Stimulated activated CD4-positive, alpha-beta T cell treated with anti-CD3 and anti-CD28 coated beads, Interleukin-2, amount 100 ng/mL, for 4 hours (primary cell): ENCODE measurements around the gene TXNDC12.

ENCODE experiments used
- DNase-seq: peaks from one replicate; pipeline ENCODE4 v3.0.0-alpha.2; 2020; ENCODE audit warnings: low read depth

Gene TXNDC12

DNA sequence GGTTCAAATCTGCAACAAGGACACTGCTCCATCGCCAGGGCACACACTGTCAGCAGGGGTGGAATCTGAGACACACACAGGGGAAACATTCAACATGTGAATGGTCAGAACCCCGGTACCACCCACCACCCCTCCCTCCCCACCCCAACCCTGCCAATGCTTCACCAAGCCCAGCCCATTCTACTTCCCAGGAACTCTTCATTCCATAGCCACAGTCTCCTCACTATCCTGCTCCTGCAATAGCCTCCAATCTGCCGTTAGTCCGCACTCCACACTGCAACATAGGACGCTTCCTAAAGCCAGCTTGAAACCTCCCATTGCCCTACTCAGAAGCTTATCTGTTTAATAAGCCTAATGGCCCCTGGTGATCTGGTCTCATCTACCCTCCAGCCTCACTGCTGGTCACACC is 57.0 kb downstream of the TXNDC12 start:
- DNase-seq: no peak

DNA sequence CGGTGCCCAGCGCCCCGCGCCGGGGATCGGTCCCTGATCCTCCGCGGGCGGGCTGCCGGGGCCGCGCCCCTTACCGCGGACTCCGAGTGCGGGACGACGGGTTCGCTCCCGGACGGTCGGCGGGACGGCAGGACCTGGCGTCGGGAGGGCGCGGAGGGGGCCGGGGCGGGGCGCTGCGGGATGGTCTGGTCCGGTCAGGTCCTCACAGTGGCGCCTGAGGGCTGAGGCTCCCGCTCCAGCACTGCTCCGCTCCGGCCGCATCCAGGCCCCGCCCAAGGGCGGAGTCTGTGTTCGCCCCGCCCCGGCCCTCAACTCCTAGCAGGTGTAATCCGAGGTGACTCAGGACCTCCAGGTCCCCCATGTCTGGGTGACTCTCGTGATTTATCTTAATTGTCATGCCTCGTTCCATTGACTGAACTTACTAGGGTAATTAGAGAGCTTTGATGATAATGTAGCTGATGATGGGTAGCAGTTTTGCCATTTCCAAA is 64.5 kb downstream of the TXNDC12 start, which contains the start of gene RAB3B:
Gene RAB3B, minus strand, starts transcription at position 223 of the 488 bp plus-strand sequence. CDS start 13,583 bp downstream, outside the sequence.
- DNase-seq: peak; percentile 84

DNA sequence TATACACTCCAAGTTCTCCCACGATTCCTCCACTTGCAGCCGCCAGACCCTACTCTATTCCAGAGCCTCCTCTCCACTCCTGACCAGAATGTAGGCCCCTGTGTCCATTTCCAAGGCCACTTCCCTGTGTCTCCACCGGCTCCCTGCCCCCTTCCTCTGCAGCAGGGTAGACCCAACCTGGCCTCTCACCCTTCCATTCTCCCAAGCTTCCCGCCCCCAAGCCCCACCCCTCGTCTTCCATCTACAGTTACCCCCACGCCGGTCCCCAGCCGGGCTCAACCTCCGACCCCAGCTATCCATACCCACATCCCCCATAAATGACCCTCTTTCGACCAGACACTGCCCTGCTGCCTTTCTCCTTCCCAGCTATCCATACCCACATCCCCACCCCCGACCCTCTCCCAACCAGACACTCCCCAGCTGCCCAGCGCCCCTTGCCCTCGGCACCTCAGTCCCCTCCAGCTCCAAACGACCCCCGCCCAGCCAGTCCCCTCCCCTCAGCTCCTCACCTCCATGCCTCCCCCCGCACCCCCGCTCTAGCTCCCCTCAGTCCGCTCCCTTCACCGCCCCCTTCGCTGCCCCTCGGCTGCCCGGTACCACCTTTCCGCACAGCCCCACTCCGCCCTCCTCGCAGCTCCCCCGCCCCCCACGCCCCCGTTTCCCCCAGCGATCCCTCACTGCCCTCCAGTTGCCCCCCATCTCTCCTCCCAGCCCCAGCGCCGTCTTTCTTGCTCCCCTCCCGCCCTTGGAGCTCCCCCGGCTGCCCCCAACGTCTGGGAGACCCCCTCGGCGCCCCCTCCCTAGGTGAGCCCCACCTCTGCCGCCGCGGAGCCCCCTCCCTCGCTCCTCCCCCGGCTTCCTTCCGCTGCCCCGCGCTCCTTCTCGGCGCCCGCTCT is 65.2 kb downstream of the TXNDC12 start:
- no peak for DNase-seq

DNA sequence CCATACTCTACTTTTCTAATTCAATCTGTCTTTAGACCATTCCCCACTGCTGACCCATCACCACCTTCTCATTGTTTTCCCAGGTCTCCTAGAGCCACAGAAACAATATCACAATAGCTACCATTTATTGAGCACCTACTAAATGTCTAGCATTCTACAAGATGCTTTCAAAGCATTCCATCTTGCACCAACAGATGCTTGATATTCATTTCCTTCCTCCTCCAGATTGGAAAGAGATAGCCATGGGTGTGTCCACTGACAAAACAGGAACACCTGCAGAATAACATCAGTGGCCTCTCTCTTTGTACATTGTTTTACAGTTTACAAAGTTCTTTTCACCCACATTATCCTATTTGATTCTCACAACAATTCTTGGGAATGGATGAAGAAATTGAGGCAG is 66.7 kb downstream of the TXNDC12 start:
- no peak for DNase-seq

DNA sequence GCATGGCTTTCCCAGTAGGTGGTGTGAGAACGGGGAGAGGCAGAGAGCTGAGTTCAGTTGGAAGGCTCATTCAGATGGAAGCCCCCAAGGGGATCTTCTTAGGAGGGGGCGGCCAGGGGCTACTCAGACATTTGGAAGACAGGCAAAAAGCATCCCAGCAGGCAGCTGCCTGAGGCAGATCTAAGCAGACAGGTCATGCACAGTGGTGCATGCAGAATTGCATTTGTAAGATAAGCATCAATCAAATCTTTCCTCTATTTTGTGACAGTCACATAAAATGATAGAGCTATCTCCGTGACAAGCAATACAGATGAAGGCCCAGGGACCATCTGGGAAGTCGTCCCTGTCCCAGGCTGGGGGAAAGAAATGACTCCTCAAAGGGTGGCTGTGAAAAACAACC is 68.3 kb downstream of the TXNDC12 start:
- no peak for DNase-seq

DNA sequence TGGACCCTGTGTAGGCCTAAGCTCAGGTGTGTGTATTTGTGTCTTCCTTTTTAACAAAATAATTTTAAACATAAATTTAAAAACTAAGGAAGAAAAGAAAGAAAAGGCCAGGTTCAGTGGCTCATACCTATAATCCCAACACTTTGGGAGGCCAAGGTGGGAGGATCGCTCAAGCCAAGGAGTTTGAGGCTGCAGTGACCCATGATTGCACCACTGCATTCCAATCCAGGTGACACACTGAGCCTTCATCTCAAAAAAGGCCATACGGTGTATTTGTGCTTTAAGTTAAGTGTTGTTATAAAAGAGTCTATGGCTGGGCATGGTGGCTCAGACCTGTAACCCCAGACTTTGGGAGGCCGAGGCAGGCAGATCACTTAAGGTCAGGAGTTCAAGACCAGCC is 72.8 kb downstream of the TXNDC12 start:
- DNase-seq: no peak

DNA sequence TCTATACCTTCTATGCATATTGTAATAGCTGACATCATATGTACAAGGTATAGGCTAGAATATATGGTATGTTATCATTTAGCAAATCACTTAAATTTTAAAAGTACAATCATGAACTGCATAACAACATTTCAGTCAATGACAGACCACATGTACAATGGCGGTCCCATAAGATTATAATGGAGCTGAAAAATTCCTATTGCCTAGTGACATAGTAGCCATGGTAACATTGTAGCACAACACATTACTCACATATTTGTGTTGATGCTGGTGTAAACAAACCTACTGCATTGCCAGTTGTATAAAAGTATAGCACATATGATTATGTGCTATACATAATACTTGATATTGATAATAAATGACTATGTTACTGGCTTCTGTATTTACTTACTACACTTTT is 73.4 kb downstream of the TXNDC12 start:
- DNase-seq: no peak

DNA sequence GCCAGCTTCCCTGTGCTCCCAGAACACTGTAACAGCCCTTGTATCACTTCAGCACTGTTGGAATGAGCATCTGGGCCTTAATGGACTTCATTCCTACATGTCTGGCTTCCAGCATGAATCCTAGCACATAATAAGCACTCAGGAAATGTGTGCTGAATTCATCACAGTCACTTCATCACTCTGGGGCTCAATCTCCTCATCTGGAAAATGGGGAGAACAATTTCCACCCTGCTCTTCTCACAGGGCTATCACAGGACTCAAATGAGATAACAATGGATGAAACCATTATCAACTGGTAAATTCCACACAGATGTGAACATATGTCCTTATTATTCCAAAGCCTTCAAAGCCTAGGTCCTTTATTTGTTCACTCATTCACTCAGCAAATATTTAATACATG is 76.9 kb downstream of the TXNDC12 start:
- DNase-seq: no peak

DNA sequence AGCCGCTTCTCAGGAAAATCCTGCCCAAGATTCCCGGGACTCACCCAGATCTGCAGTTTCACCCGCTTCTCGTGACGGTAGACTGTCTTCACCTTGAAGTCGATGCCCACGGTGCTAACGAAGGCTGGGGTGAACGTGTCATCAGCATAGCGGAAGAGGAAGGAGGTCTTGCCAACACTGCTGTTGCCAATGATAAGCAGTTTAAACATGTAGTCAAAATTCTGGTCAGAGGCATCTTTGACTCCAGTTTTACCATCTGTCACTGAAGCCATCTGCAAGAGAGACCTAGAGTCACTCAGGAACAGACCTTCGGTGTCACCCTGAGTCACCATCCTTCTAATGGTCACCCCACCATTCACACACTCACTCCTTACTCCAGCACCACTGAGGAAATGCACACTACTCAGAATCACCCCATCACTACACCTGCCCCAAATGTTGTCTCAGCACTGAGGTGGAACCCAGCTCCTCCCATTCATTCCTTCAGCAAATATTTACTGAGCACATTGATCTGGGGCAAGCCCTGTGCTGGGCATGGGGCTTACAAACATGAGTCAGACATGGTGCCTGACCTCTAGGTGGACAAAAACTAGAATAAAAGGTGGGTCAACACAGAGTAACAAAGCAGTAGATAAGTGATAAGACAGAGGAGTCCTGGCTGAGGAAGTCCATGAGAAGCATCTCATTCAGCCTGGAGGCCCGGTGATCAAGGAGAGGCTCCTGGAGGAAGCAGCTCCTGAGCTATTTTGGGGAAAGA is 78.0 kb downstream of the TXNDC12 start:
- DNase-seq: no peak

DNA sequence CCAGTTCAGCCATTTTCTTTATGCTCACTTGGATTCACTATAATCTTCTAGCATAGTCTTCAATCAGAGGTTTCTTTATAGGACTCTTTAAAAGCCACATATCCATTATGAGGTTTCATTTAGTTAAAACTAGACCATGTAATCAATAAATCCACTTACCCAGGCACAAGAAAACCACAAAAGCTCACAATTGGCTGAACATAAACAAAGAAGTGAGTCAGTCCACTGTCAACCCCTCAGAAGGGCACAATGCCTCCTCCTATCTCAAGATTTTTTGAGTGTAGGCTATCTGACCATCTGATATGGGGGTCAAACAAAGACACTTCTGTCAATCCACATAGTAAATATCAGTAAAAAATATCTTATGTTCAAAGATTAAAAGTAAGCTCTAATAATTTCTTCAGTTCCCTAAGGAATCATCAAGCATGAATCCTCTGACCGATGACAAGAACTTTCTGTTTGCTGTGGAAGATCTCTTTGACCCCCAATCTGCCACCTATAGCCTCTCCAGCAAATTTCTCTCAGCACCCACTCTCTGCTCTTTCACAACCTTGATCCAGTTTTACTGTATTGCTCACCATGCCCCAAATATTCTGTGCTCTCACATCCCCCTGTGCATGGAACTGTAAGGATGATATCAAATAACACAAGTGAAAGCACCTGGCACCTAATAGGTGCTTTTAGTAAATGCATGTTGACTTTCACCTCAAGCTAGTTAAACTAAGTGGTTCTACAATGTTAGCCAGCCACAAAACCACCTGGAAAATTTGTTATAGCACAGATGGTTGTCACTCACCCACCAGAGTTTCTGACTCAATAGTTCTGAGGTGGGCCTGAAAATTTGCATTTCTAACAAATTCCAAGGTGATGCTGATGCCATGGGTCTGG is 81.2 kb downstream of the TXNDC12 start:
- DNase-seq: no peak
